B cell (primary cell): ENCODE data around the gene NTRK2. TPM values are rescaled to one million over a fixed set of nuclear protein-coding genes. Genes with fewer than 3 reads are reported as not detected.

Experiments used
- ATAC-seq: fragments of 200-7000 bp; cut with Tn5 transposase; one replicate; pipeline ENCODE4 v1.10.0; 2021; ENCODE audit warnings: low read depth, mild to moderate bottlenecking, moderate number of reproducible peaks, moderate library complexity
- CTCF ChIA-PET: fragments of 350-600 bp; sonication (Branson Sonifier 250); formaldehyde crosslinking; loops from one replicate; lab custom pipeline; 2021; ENCODE audit warnings: antibody characterized with exemption, inconsistent platforms; lab: Charles Lee
- POLR2A ChIA-PET: fragments of 350-600 bp; sonication (Branson Sonifier 250); formaldehyde crosslinking; loops from one replicate; lab custom pipeline; 2021; ENCODE audit warnings: antibody characterized with exemption; lab: Charles Lee
- DNase-seq: peaks from one replicate; pipeline ENCODE4 v3.0.0; 2013
- H2AFZ ChIP-seq: 2 replicates; pipeline ENCODE4 v1.6.1; 2012; ENCODE audit warnings: mild to moderate bottlenecking, low read depth, low read length; ENCODE audit not compliant: insufficient read depth, poor library complexity, severe bottlenecking
- H3K27ac ChIP-seq, 2 donors: 1 replicate in 1 of 2; 2 replicates in 1 of 2; pipeline ENCODE4 v1.5.1; 2012 to 2013; ENCODE audit warnings: low read length in 2 of 2, mild to moderate bottlenecking in 2 of 2, moderate library complexity in 1 of 2
- H3K27me3 ChIP-seq, 4 experiments: fragments of 200-600 bp in 1 of 4; sonication (generic) in 1 of 4; replicated peaks in 1 of 4; 1 replicate in 2 of 4; 2 replicates in 2 of 4; pipeline versions ENCODE4 v1.6.1 to v1.7.0; 2013 to 2016; ENCODE audit warnings: low read length in 3 of 4, mild to moderate bottlenecking in 2 of 4, mixed read lengths in 1 of 4, moderate library complexity in 1 of 4; ENCODE audit not compliant: insufficient read depth in 4 of 4, control insufficient read depth in 3 of 4; ENCODE audit errors: control extremely low read depth in 1 of 4
- H3K36me3 ChIP-seq, 2 experiments: replicated peaks in 1 of 2; 1 replicate in 1 of 2; 2 replicates in 1 of 2; pipeline versions ENCODE4 v1.6.1 to v1.7.1; 2013; ENCODE audit warnings: low read length in 1 of 2; ENCODE audit not compliant: insufficient read depth in 2 of 2, control insufficient read depth in 1 of 2; ENCODE audit errors: control extremely low read depth in 1 of 2, extremely low read depth in 1 of 2
- H3K4me1 ChIP-seq, 2 donors: fragments of 200-600 bp in 1 of 2; sonication (generic) in 1 of 2; 1 replicate in 1 of 2; 2 replicates in 1 of 2; pipeline versions ENCODE4 v1.5.1 to v1.6.1; 2013 to 2017; ENCODE audit warnings: low read length in 2 of 2; ENCODE audit not compliant: control insufficient read depth in 2 of 2, insufficient read depth in 2 of 2
- H3K4me2 ChIP-seq: replicated peaks from 2 replicates; pipeline ENCODE3; 2012; ENCODE audit warnings: mild to moderate bottlenecking, low read depth, low read length; ENCODE audit not compliant: poor library complexity, severe bottlenecking
- H3K4me3 ChIP-seq, 5 experiments: fragments of 200-600 bp in 1 of 5; sonication (generic) in 1 of 5; 1 replicate in 3 of 5; 2 replicates in 2 of 5; pipeline versions ENCODE4 v1.5.1 to v1.7.0; 2011 to 2016; ENCODE audit warnings: low read length in 4 of 5, mild to moderate bottlenecking in 4 of 5, low read depth in 2 of 5, control low read depth in 1 of 5, moderate library complexity in 1 of 5; ENCODE audit not compliant: insufficient read depth in 1 of 5; ENCODE audit errors: control extremely low read depth in 1 of 5, extremely low read depth in 1 of 5
- H3K79me2 ChIP-seq: fragments of 200-600 bp; sonication (generic); one replicate; pipeline ENCODE4 v1.6.0; 2016; ENCODE audit warnings: low read length; ENCODE audit not compliant: control insufficient read depth, insufficient read depth
- H3K9ac ChIP-seq: fragments of 200-600 bp; sonication (generic); 2 replicates; pipeline ENCODE4 v1.6.1; 2017; ENCODE audit warnings: mild to moderate bottlenecking, low read length, moderate library complexity
- H3K9me3 ChIP-seq, 3 donors: one replicate each; pipeline versions ENCODE4 v1.6.1 to v1.7.1; 2013; ENCODE audit warnings: low read length in 2 of 3; ENCODE audit not compliant: control insufficient read depth in 2 of 3, insufficient read depth in 1 of 3; ENCODE audit errors: control extremely low read depth in 1 of 3
- H4K20me1 ChIP-seq: 2 replicates; pipeline ENCODE4 v1.6.0; 2012; ENCODE audit warnings: mild to moderate bottlenecking, low read length; ENCODE audit not compliant: insufficient read depth, control insufficient read depth, poor library complexity, severe bottlenecking
- H3K27ac Mint-ChIP-seq: one replicate; pipeline ENCODE4 v1.8.0; 2021; ENCODE audit warnings: mixed read lengths
- H3K27me3 Mint-ChIP-seq: one replicate; pipeline ENCODE4 v1.8.0; 2021; ENCODE audit warnings: mixed read lengths
- H3K4me1 Mint-ChIP-seq: one replicate; pipeline ENCODE4 v1.8.0; 2021; ENCODE audit warnings: mixed read lengths
- H3K4me3 Mint-ChIP-seq: one replicate; pipeline ENCODE4 v1.8.0; 2021; ENCODE audit warnings: mixed read lengths
- H3K9me3 Mint-ChIP-seq: one replicate; pipeline ENCODE4 v1.8.0; 2022; ENCODE audit warnings: mixed read lengths; ENCODE audit not compliant: insufficient read depth
- EZH2 ChIP-seq: IDR thresholded peaks from 2 replicates; pipeline ENCODE4 v1.6.1; 2012; ENCODE audit warnings: borderline replicate concordance, low read depth, mild to moderate bottlenecking, moderate library complexity, low read length; ENCODE audit not compliant: insufficient read depth, poor library complexity, severe bottlenecking
- WGBS: methylation state at CpG from one replicate; pipeline ENCODE4 v1.1.5; 2013; ENCODE audit warnings: missing lambda C conversion rate; ENCODE audit not compliant: insufficient coverage; 5-methylcytosine and 5-hydroxymethylcytosine counted together
- intact Hi-C: fragments of 100-400 bp; cut with micrococcal nuclease; formaldehyde crosslinking; loops from one replicate; pipeline ENCODE4 v1.10.0; 2022
- polyA plus RNA-seq: library from polyadenylated mRNA; depleted of rRNA; stranded (reverse); fragments of >200 nt; gene quantifications from 2 replicates; pipeline ENCODE4 v1.2.3, GENCODE V29; 2012
- total RNA-seq, 2 donors: library from RNA; stranded (reverse); fragments of 120-200 nt in 1 of 2; gene quantifications; 1 replicate in 1 of 2; 2 replicates in 1 of 2; pipeline versions ENCODE4 v1.2.3 to v1.2.4, GENCODE V29; 2013 to 2022
- TF ChIP-seq, protein P1 (sequence below): fragments of 200-600 bp; IDR thresholded peaks from one replicate; pipeline ENCODE4 v1.8.0; 2022; ENCODE audit warnings: antibody characterized with exemption, mild to moderate bottlenecking

Gene NTRK2
- total and polyA plus RNA-seq, 2 donors (not counting 1 experiment from before 2014, with no cell fraction given): 0.03 to 0.10 TPM

DNA sequence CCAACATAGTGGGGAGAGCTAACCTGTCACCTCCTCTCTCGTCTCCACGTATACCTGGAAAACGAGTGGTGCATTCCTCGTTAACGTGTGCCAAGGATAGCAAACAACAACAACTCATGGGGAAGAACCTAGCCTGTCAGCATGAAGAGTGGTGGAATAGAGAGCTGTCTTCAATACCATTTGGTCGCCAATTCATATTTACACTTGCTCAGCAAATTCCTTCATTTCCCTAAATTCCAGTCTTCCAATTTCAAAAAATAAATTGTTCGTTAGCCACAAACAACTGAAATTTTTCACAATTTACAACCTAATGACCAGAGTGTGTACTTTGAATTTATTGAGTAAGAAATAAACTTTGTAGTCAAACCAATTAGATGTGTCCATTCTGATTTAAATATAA, 344.8 kb downstream of the NTRK2 start:
- no peak for DNase-seq
- no peaks in the 10 kb centered on the region for H4K20me1 ChIP-seq
- 93% methylated on average over 3 of the region's 7 CpGs for WGBS
- H3K9me3 ChIP-seq: no peaks in the 10 kb centered on the region
- no peak for TF ChIP-seq EZH2
- TF ChIP-seq, protein P1, sequence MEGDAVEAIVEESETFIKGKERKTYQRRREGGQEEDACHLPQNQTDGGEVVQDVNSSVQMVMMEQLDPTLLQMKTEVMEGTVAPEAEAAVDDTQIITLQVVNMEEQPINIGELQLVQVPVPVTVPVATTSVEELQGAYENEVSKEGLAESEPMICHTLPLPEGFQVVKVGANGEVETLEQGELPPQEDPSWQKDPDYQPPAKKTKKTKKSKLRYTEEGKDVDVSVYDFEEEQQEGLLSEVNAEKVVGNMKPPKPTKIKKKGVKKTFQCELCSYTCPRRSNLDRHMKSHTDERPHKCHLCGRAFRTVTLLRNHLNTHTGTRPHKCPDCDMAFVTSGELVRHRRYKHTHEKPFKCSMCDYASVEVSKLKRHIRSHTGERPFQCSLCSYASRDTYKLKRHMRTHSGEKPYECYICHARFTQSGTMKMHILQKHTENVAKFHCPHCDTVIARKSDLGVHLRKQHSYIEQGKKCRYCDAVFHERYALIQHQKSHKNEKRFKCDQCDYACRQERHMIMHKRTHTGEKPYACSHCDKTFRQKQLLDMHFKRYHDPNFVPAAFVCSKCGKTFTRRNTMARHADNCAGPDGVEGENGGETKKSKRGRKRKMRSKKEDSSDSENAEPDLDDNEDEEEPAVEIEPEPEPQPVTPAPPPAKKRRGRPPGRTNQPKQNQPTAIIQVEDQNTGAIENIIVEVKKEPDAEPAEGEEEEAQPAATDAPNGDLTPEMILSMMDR: no peak
- Mint-ChIP-seq H3K4me3 (no peak overlapping the region), H3K9me3 (no peaks in the 10 kb centered on the region), H3K4me1 (no peaks in the 10 kb centered on the region), H3K27ac (no peak overlapping the region), H3K27me3 (no peaks in the 10 kb centered on the region)
- no peak overlapping the region for H2AFZ ChIP-seq
- no peak overlapping the region for H3K4me3 ChIP-seq
- intact Hi-C loops: no loop called here
- no peak overlapping the region for H3K4me2 ChIP-seq
- no peaks in the 10 kb centered on the region for H3K4me1 ChIP-seq
- H3K9ac ChIP-seq: no peak overlapping the region
- ATAC-seq: no peak
- H3K36me3 ChIP-seq: no peaks in the 10 kb centered on the region
- H3K79me2 ChIP-seq: no peaks in the 10 kb centered on the region
- ChIA-PET CTCF (no interaction called here), POLR2A (no interaction called here)
- no peak overlapping the region for H3K27ac ChIP-seq
- H3K27me3 ChIP-seq: peaks cover 0 to 3% (median 0%) of the 10 kb centered on the region in 4 experiments

- H2AFZ ChIP-seq: no peak overlapping the region
- Mint-ChIP-seq H3K4me3 (no peak overlapping the region), H3K27me3 (no peaks in the 10 kb centered on the region), H3K27ac (no peak overlapping the region), H3K9me3 (no peaks in the 10 kb centered on the region), H3K4me1 (no peaks in the 10 kb centered on the region)
- H3K27me3 ChIP-seq: peaks cover 0 to 3% (median 0%) of the 10 kb centered on the region in 4 experiments
- H3K79me2 ChIP-seq: no peaks in the 10 kb centered on the region
- TF ChIP-seq, protein P1: no peak
- TF ChIP-seq EZH2: no peak
- ATAC-seq (no peak), DNase-seq (no peak)
- no peak overlapping the region for H3K27ac ChIP-seq
- WGBS: 100% methylated on average over 1 of the region's 3 CpGs
- H4K20me1 ChIP-seq: no peaks in the 10 kb centered on the region
- H3K4me1 ChIP-seq: no peaks in the 10 kb centered on the region
- H3K4me3 ChIP-seq: no peak overlapping the region
- intact Hi-C loops: no loop called here
- H3K9ac ChIP-seq: no peak overlapping the region
- H3K4me2 ChIP-seq: no peak overlapping the region
- no peaks in the 10 kb centered on the region for H3K36me3 ChIP-seq
- POLR2A ChIA-PET: no interaction called here
- CTCF ChIA-PET: no interaction called here
- no peaks in the 10 kb centered on the region for H3K9me3 ChIP-seq
Measured at GRCh38 chr9:85016384-85017006, 347.0 kb downstream of the NTRK2 start.
